K562 (cell line): Measurements from ENCODE around the gene EWSR1. TPM values are rescaled to one million over a fixed set of nuclear protein-coding genes. Genes with fewer than 3 reads are reported as not detected.

Experiments
- CHCHD3 ChIP-seq: fragments of 250-450 bp; sonication (Bioruptor Pico); IDR thresholded peaks from 2 replicates; pipeline ENCODE4 v2.1.2; 2022; ENCODE audit warnings: mild to moderate bottlenecking
- CREM ChIP-seq: IDR thresholded peaks from 2 replicates; pipeline ENCODE4 v1.6.1; 2014; ENCODE audit warnings: antibody characterized with exemption, low read depth
- ESRRA ChIP-seq: fragments of 450-650 bp; IDR thresholded peaks from 2 replicates; pipeline ENCODE4 v1.6.1; 2014; ENCODE audit warnings: low read depth, mild to moderate bottlenecking, moderate library complexity, borderline replicate concordance
- FOSL1 ChIP-seq: fragments of 200-800 bp; sonication (Bioruptor generic); conservative IDR thresholded peaks from 2 replicates; pipeline ENCODE4 v1.6.1; 2016; ENCODE audit warnings: missing genetic modification characterization, missing compliant biosample characterization
- FOXM1 ChIP-seq, 2 experiments: fragments of 450-650 bp in 1 of 2; sonication (generic) in 1 of 2; formaldehyde crosslinking in 1 of 2; IDR thresholded peaks; 2 replicates each; pipeline versions ENCODE4 v1.6.1 to v1.9.0; 2017 to 2022; ENCODE audit warnings: low read depth in 2 of 2, mild to moderate bottlenecking in 2 of 2, missing genetic modification reagents in 1 of 2, moderate library complexity in 1 of 2
- GTF2E2 ChIP-seq: fragments of 200-800 bp; sonication (Bioruptor generic); IDR thresholded peaks from 2 replicates; pipeline ENCODE4 v1.6.1; 2016; ENCODE audit warnings: missing genetic modification characterization, missing compliant biosample characterization
- NFE2 ChIP-seq: IDR thresholded peaks from 2 replicates; pipeline ENCODE4 v1.6.1; 2014; ENCODE audit warnings: antibody characterized with exemption, low read depth
- NFIC ChIP-seq: fragments of 450-650 bp; IDR thresholded peaks from 2 replicates; pipeline ENCODE4 v1.6.1; 2017; ENCODE audit warnings: mild to moderate bottlenecking, inconsistent platforms
- NFIX ChIP-seq: fragments of 250-450 bp; sonication (Bioruptor Pico); IDR thresholded peaks from 2 replicates; pipeline ENCODE4 v1.4.0; 2020; ENCODE audit warnings: low read depth, mild to moderate bottlenecking, moderate library complexity
- PYGO2 ChIP-seq: fragments of 450-650 bp; IDR thresholded peaks from 2 replicates; pipeline ENCODE4 v1.6.1; 2016; ENCODE audit warnings: mild to moderate bottlenecking, missing genetic modification characterization, moderate library complexity, missing compliant biosample characterization
- RBFOX2 ChIP-seq: fragments of 200-400 bp; formaldehyde crosslinking; IDR thresholded peaks from 2 replicates; pipeline ENCODE4 v1.6.1; 2017; ENCODE audit warnings: low read depth, mild to moderate bottlenecking, low read length, moderate library complexity
- TBP ChIP-seq: optimal IDR thresholded peaks from 2 replicates; pipeline ENCODE3; 2011; ENCODE audit warnings: low read depth, low read length, improper control_type of control experiment
- ZC3H4 ChIP-seq: sonication (generic); formaldehyde crosslinking; IDR thresholded peaks from 2 replicates; pipeline ENCODE4 v1.9.0; 2021; ENCODE audit warnings: missing genetic modification reagents, borderline replicate concordance
- ZFP1 ChIP-seq: fragments of 450-650 bp; formaldehyde crosslinking; IDR thresholded peaks from 2 replicates; pipeline ENCODE4 v1.4.0; 2020; ENCODE audit warnings: mild to moderate bottlenecking, mixed read lengths
- ZNF165 ChIP-seq: fragments of 250-450 bp; sonication (Bioruptor Pico); IDR thresholded peaks from 2 replicates; pipeline ENCODE4 v1.4.0; 2020; ENCODE audit warnings: borderline replicate concordance
- ZNF282 ChIP-seq: sonication (generic); formaldehyde crosslinking; IDR thresholded peaks from 2 replicates; pipeline ENCODE4 v1.8.1; 2023; ENCODE audit warnings: missing genetic modification reagents
- ZNF589 ChIP-seq: fragments of 200-800 bp; sonication (Bioruptor generic); IDR thresholded peaks from 2 replicates; pipeline ENCODE4 v1.6.1; 2016; ENCODE audit warnings: low read depth, missing genetic modification characterization, missing compliant biosample characterization
- polyA plus RNA-seq, 8 experiments: library from polyadenylated mRNA; depleted of rRNA in 4 of 8; stranded (reverse) in 5 of 8; unstranded in 3 of 8; fragments of >200 nt; fragmentation: Nextera tagmentation in 2 of 8; fragmentation: Illumina TruSeq in 1 of 8; extraction: Ambion mirVana in 2 of 8; extraction: Trizol in 1 of 8; gene quantifications; 2 replicates each; pipeline versions ENCODE4 v1.2.1 to v1.2.3, GENCODE V29; 2011 to 2014; ENCODE audit warnings: inconsistent platforms in 1 of 8, missing spikeins in 1 of 8
- total RNA-seq, 7 experiments: library from RNA; depleted of rRNA in 6 of 7; stranded (reverse); fragments of >200 nt in 6 of 7; fragmentation: Illumina TruSeq in 2 of 7; extraction: Trizol in 2 of 7; gene quantifications; 2 replicates each; pipeline versions ENCODE4 v1.2.1 to v1.2.3, GENCODE V29; 2011 to 2021; ENCODE audit warnings: low replicate concordance in 1 of 7
- TF ChIP-seq, protein P1 (sequence below), 3 experiments: IDR thresholded peaks in 2 of 3; conservative IDR thresholded peaks in 1 of 3; 2 replicates each; pipeline ENCODE4 v1.5.1; 2011 to 2012; ENCODE audit warnings: low read length in 3 of 3, mild to moderate bottlenecking in 3 of 3, control low read depth in 2 of 3, improper control_type of control experiment in 1 of 3, inconsistent platforms in 1 of 3, low read depth in 1 of 3, mixed read lengths in 1 of 3, moderate library complexity in 1 of 3; ENCODE audit not compliant: insufficient read depth in 2 of 3
- TF ChIP-seq, protein P2 (sequence below): sonication (generic); formaldehyde crosslinking; IDR thresholded peaks from 2 replicates; pipeline ENCODE4 v1.5.0; 2020; ENCODE audit warnings: missing genetic modification reagents
- TF ChIP-seq, protein P3 (sequence below): IDR thresholded peaks from 2 replicates; pipeline ENCODE4 v1.6.1; 2011; ENCODE audit warnings: borderline replicate concordance, low read depth, mild to moderate bottlenecking, moderate library complexity, low read length; ENCODE audit not compliant: insufficient read depth, poor library complexity, severe bottlenecking
- TF ChIP-seq, protein P4 (sequence below): fragments of 450-650 bp; formaldehyde crosslinking; IDR thresholded peaks from 2 replicates; pipeline ENCODE4 v1.4.0; 2022; ENCODE audit warnings: missing genetic modification characterization
- TF ChIP-seq, protein P5 (sequence below): sonication (generic); formaldehyde crosslinking; IDR thresholded peaks from 2 replicates; pipeline ENCODE4 v1.9.0; 2022; ENCODE audit warnings: mild to moderate bottlenecking, missing genetic modification reagents

EWSR1 gene
- total and polyA plus RNA-seq, 9 of the 15 experiments (the other 6 are each of a cell fraction or from before 2014, with no cell fraction given): 83.3 to 450 (median 239) TPM

DNA sequence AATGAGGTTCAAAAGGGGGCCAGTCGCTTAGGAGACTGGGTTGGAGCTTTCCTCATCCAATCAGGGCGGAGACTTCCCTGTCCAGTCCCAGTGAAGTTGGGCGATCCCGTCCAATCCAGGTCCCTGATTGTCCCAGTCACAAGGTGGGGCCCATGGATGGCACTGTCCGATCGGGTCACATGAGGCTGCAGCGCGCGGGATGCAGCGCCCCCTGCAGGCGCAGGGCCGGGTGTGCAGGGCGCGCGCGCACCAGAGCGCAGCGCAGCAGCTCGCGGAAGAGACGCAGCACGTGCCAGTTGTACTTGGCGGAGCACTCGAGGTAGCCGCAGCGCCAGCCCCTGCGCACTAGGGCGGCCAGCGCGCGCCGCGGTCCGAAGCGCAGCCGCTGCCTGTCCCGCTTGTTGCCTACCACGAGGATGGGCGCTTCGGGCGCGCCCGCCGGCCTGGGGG, 45.1 kb downstream of the EWSR1 start (continued):
- TF ChIP-seq, protein P1, sequence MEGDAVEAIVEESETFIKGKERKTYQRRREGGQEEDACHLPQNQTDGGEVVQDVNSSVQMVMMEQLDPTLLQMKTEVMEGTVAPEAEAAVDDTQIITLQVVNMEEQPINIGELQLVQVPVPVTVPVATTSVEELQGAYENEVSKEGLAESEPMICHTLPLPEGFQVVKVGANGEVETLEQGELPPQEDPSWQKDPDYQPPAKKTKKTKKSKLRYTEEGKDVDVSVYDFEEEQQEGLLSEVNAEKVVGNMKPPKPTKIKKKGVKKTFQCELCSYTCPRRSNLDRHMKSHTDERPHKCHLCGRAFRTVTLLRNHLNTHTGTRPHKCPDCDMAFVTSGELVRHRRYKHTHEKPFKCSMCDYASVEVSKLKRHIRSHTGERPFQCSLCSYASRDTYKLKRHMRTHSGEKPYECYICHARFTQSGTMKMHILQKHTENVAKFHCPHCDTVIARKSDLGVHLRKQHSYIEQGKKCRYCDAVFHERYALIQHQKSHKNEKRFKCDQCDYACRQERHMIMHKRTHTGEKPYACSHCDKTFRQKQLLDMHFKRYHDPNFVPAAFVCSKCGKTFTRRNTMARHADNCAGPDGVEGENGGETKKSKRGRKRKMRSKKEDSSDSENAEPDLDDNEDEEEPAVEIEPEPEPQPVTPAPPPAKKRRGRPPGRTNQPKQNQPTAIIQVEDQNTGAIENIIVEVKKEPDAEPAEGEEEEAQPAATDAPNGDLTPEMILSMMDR (IDR thresholded peaks at IDR 0.05 in 2 of 3, conservative IDR thresholded peaks at IDR 0.05 in 1 of 3; ENCODE audit: insufficient read depth in 2 of 3, low read depth in 1 of 3, low read length in 3 of 3): peak; percentile 24 to 53 (median 51); a peak in 4 of 6 replicates
- TF ChIP-seq GTF2E2 (tag): no peak
- TF ChIP-seq NFIX (CRISPR knock-in tag): no peak
- no peak for TF ChIP-seq ESRRA
- 0 out of 2 replicates have a peak, but pooled peaks have one; percentile 27 for TF ChIP-seq NFIC
- no peak for TF ChIP-seq FOXM1 (IDR thresholded peaks at IDR 0.05; ENCODE audit: low read depth)
- no peak for TF ChIP-seq FOXM1 (CRISPR knock-in tag; IDR thresholded peaks at IDR 0.05; ENCODE audit: low read depth)
- TF ChIP-seq FOSL1 (tag): no peak
- no peak for TF ChIP-seq ZFP1 (CRISPR knock-in tag)
- no peak for TF ChIP-seq ZNF282 (CRISPR knock-in tag)
- TF ChIP-seq, protein P2, sequence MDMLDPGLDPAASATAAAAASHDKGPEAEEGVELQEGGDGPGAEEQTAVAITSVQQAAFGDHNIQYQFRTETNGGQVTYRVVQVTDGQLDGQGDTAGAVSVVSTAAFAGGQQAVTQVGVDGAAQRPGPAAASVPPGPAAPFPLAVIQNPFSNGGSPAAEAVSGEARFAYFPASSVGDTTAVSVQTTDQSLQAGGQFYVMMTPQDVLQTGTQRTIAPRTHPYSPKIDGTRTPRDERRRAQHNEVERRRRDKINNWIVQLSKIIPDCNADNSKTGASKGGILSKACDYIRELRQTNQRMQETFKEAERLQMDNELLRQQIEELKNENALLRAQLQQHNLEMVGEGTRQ (CRISPR knock-in tag): peak; percentile 47
- TF ChIP-seq ZNF165 (CRISPR knock-in tag): no peak
- TF ChIP-seq RBFOX2: peak; percentile 37; the same call in 1 of the 2 replicates
- TF ChIP-seq, protein P3, sequence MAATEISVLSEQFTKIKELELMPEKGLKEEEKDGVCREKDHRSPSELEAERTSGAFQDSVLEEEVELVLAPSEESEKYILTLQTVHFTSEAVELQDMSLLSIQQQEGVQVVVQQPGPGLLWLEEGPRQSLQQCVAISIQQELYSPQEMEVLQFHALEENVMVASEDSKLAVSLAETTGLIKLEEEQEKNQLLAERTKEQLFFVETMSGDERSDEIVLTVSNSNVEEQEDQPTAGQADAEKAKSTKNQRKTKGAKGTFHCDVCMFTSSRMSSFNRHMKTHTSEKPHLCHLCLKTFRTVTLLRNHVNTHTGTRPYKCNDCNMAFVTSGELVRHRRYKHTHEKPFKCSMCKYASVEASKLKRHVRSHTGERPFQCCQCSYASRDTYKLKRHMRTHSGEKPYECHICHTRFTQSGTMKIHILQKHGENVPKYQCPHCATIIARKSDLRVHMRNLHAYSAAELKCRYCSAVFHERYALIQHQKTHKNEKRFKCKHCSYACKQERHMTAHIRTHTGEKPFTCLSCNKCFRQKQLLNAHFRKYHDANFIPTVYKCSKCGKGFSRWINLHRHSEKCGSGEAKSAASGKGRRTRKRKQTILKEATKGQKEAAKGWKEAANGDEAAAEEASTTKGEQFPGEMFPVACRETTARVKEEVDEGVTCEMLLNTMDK: peak; percentile 18
- no peak for TF ChIP-seq CHCHD3 (CRISPR knock-in tag)
- no peak for TF ChIP-seq ZC3H4 (CRISPR knock-in tag)
- no peak for TF ChIP-seq CREM
- TF ChIP-seq, protein P4, sequence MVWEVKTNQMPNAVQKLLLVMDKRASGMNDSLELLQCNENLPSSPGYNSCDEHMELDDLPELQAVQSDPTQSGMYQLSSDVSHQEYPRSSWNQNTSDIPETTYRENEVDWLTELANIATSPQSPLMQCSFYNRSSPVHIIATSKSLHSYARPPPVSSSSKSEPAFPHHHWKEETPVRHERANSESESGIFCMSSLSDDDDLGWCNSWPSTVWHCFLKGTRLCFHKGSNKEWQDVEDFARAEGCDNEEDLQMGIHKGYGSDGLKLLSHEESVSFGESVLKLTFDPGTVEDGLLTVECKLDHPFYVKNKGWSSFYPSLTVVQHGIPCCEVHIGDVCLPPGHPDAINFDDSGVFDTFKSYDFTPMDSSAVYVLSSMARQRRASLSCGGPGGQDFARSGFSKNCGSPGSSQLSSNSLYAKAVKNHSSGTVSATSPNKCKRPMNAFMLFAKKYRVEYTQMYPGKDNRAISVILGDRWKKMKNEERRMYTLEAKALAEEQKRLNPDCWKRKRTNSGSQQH: no peak
- TF ChIP-seq, protein P5, sequence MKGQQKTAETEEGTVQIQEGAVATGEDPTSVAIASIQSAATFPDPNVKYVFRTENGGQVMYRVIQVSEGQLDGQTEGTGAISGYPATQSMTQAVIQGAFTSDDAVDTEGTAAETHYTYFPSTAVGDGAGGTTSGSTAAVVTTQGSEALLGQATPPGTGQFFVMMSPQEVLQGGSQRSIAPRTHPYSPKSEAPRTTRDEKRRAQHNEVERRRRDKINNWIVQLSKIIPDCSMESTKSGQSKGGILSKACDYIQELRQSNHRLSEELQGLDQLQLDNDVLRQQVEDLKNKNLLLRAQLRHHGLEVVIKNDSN: peak; percentile 44
- TF ChIP-seq ZNF589 (CRISPR knock-in tag): no peak
- no peak for TF ChIP-seq TBP
- TF ChIP-seq NFE2: no peak
- TF ChIP-seq PYGO2 (tag): no peak
